ENCODE results near the gene SEL1L3. TPM values are rescaled to one million over a fixed set of nuclear protein-coding genes. Genes with fewer than 3 reads are reported as not detected.
"Not testable (repeated sequence)": the region's sequence is repeated elsewhere in the genome, so short reads cannot be mapped to it uniquely, and the experiment has no call there.

Gene SEL1L3
- total and polyA plus RNA-seq, 2 donors (not counting 3 experiments of a cell fraction or from before 2014, with no cell fraction given), result 53.4 to 122 TPM

DNA sequence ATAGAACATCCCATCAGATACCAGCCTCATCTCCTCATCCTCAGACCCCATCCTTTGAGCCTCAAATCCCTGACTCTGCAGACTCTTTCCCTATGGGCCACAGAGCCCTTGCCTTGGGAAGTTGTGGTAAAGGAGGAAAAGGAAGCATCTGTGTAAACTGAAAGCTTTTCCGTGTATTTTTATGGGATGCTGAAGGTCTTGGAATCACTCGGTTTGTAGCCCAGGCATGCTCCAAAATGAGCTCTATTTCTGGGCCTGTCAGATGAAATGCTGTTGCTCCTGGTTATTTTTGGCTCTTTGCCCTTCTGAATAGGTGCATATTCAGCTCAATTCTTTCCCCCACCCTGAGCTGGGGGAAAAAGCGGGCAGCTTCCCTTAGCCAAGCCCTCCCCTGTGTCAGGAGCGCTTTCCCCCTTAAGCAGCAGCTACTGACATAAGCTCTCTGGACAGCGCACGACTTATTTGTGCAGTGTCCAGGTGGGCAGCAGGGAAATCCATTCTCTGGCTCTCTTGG, 5.0 kb upstream of the SEL1L3 start:
- H2AFZ ChIP-seq (ENCODE audit: low read depth, low read length), result no peak overlapping the region
- H3K27me3 ChIP-seq (ENCODE audit: control insufficient read depth in 2 of 2, insufficient read depth in 2 of 2, low read length in 2 of 2), result no peaks in the 10 kb centered on the region
- peak overlapping the region; percentile 8 for H3K4me2 ChIP-seq (ENCODE audit: insufficient read depth, low read length)
- CTCF ChIA-PET, result interaction anchor here (0.6 to 1.2 kb wide), 4 partner anchors 13 to 120 kb away, joined by 3 to 6 read pairs (median 4); partner anchors contain the start of gene SMIM20
- H3K9me3 ChIP-seq (replicated peaks; ENCODE audit: control insufficient read depth, insufficient read depth, low read length), result no peaks in the 10 kb centered on the region
- intact Hi-C loops (cut with micrococcal nuclease) (loop anchor here (1.0 to 10.0 kb wide), 2 partner anchors 16 to 547 kb away; no protein-coding TSS in a partner anchor), dilution Hi-C loops (cut with MboI; ENCODE audit: extremely low pct_ligation_motif_present, low sequenced_read_pairs) (no loop called here)
- DNase-seq (ENCODE audit: low read depth, low spot score) (peak; percentile 84), FAIRE-seq (peak; percentile 64)
- H3K9ac ChIP-seq (replicated peaks; ENCODE audit: extremely low read depth, insufficient read depth, low read length), result no peak overlapping the region
- POLR2A ChIA-PET, result interaction anchor here (1.1 kb wide), 1 partner anchor 46 kb away, joined by 4 read pairs; the partner anchor contains the start of gene SMIM20
- no peak overlapping the region for H3K27ac ChIP-seq (ENCODE audit: insufficient read depth, low read depth, low read length)
- no peaks in the 10 kb centered on the region for H3K79me2 ChIP-seq (ENCODE audit: control insufficient read depth, insufficient read depth, low read length)
- no TSS peak for BruUV-seq (replicated peaks)
- H3K36me3 ChIP-seq (ENCODE audit: control insufficient read depth in 2 of 2, extremely low read depth in 1 of 2, insufficient read depth in 2 of 2, low read length in 2 of 2), result no peaks in the 10 kb centered on the region
- H3K4me3 ChIP-seq (replicated peaks in 1 of 3; ENCODE audit: insufficient read depth in 1 of 3, low read depth in 1 of 3, low read length in 3 of 3), result no peak overlapping the region
- no peaks in the 10 kb centered on the region for H4K20me1 ChIP-seq (replicated peaks; ENCODE audit: control insufficient read depth, extremely low read depth, insufficient read depth, low read length)
- peaks cover 20% of the 10 kb centered on the region for H3K4me1 ChIP-seq (ENCODE audit: control insufficient read depth, extremely low read depth, insufficient read depth, low read length)
- TF ChIP-seq JUN (IDR thresholded peaks at IDR 0.05; ENCODE audit: borderline replicate concordance, insufficient read depth, insufficient read length, low read depth) (no peak), FOS (IDR thresholded peaks at IDR 0.05; ENCODE audit: borderline replicate concordance, insufficient read depth, low read length) (no peak), MYC (IDR thresholded peaks at IDR 0.05; ENCODE audit: low read depth, low read length) (no peak), MAX (IDR thresholded peaks at IDR 0.05; ENCODE audit: insufficient read depth, insufficient read length) (no peak), POLR2A (IDR thresholded peaks at IDR 0.05; ENCODE audit: low read depth, low read length) (no peak), EZH2 (IDR thresholded peaks at IDR 0.05; ENCODE audit: borderline replicate concordance, low read depth, low read length, severe bottlenecking) (no peak), GATA2 (IDR thresholded peaks at IDR 0.05; ENCODE audit: insufficient read depth, insufficient read length, low read depth, low read length) (no peak), POLR2AphosphoS5 (IDR thresholded peaks at IDR 0.05; ENCODE audit: insufficient read depth, low read depth, low read length) (no peak)
- TF ChIP-seq, protein P1, sequence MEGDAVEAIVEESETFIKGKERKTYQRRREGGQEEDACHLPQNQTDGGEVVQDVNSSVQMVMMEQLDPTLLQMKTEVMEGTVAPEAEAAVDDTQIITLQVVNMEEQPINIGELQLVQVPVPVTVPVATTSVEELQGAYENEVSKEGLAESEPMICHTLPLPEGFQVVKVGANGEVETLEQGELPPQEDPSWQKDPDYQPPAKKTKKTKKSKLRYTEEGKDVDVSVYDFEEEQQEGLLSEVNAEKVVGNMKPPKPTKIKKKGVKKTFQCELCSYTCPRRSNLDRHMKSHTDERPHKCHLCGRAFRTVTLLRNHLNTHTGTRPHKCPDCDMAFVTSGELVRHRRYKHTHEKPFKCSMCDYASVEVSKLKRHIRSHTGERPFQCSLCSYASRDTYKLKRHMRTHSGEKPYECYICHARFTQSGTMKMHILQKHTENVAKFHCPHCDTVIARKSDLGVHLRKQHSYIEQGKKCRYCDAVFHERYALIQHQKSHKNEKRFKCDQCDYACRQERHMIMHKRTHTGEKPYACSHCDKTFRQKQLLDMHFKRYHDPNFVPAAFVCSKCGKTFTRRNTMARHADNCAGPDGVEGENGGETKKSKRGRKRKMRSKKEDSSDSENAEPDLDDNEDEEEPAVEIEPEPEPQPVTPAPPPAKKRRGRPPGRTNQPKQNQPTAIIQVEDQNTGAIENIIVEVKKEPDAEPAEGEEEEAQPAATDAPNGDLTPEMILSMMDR (IDR thresholded peaks at IDR 0.05; ENCODE audit: extremely low read depth in 1 of 2, insufficient read depth in 1 of 2, low read depth in 1 of 2, low read length in 2 of 2), result no peak
- no peaks in the 10 kb centered on the region for H3K9me1 ChIP-seq (replicated peaks; ENCODE audit: control insufficient read depth, extremely low read depth, insufficient read depth, low read length)

DNA sequence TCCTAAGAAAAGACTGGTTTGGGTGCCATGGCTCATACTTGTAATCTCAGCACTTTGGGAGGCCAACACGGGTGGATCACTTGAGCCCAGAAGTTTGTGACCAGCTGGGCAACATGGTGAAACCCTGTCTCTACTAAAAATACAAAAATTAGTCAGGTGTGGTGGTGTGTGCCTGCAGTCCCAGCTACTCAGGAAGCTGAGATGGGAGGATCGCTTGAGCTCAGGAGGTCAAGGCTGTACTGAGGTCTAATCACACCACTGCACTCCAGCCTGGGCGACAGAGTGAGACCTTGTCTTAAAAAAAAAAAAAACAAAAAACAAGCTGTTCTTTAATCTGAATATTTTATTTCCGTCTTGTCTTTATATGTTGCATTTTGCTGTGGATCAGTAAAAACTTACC, 3.6 kb upstream of the SEL1L3 start:
- H3K27ac ChIP-seq (ENCODE audit: insufficient read depth, low read depth, low read length); H3K79me2 ChIP-seq (ENCODE audit: control insufficient read depth, insufficient read depth, low read length); H3K4me2 ChIP-seq (ENCODE audit: insufficient read depth, low read length); POLR2A ChIA-PET; BruUV-seq (replicated peaks); H3K9ac ChIP-seq (replicated peaks; ENCODE audit: extremely low read depth, insufficient read depth, low read length); H4K20me1 ChIP-seq (replicated peaks; ENCODE audit: control insufficient read depth, extremely low read depth, insufficient read depth, low read length); H3K27me3 ChIP-seq (ENCODE audit: control insufficient read depth in 2 of 2, insufficient read depth in 2 of 2, low read length in 2 of 2); DNase-seq (ENCODE audit: low read depth, low spot score); H2AFZ ChIP-seq (ENCODE audit: low read depth, low read length); H3K9me1 ChIP-seq (replicated peaks; ENCODE audit: control insufficient read depth, extremely low read depth, insufficient read depth, low read length); H3K9me3 ChIP-seq (replicated peaks; ENCODE audit: control insufficient read depth, insufficient read depth, low read length); H3K36me3 ChIP-seq (ENCODE audit: control insufficient read depth in 2 of 2, extremely low read depth in 1 of 2, insufficient read depth in 2 of 2, low read length in 2 of 2); FAIRE-seq; H3K4me3 ChIP-seq (replicated peaks in 1 of 3; ENCODE audit: insufficient read depth in 1 of 3, low read depth in 1 of 3, low read length in 3 of 3); dilution Hi-C loops (cut with MboI; ENCODE audit: extremely low pct_ligation_motif_present, low sequenced_read_pairs): not testable (repeated sequence)
- intact Hi-C loops (cut with micrococcal nuclease), result loop anchor here (10.0 kb wide), 1 partner anchor 548 kb away; no protein-coding TSS in a partner anchor
- CTCF ChIA-PET, result interaction anchor here (1.4 kb wide), 1 partner anchor 11 kb away, joined by 4 read pairs; no protein-coding TSS in a partner anchor
- peaks cover 21% of the 10 kb centered on the region for H3K4me1 ChIP-seq (ENCODE audit: control insufficient read depth, extremely low read depth, insufficient read depth, low read length)

Data from endothelial cell of umbilical vein (primary cell).